ENCODE data around the gene SNCA. TPM values are rescaled to one million over a fixed set of nuclear protein-coding genes. Genes with fewer than 3 reads are reported as not detected.

The SNCA gene
- total RNA-seq, 1 donor from 2014 or later, result 2.4 TPM

DNA sequence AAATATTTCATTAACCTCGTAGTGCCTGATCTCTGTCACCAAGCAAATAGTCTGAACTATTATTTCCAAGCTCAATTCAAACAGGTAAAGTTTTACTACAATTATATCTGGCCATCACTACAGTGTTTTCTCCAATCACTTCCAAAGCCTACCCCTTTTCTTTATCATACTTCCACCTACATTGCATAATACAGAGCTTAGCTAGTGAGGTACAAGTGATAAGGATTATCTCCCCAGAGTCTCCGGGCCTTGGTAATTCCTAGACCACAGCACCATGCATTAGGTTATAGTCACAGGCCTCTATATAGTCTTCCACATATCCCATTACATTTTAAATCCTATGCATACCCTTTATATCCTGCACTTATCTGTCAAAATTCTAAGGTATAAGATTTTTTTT is 154.2 kb downstream of the SNCA start:
- no peak for TF ChIP-seq CTCF (conservative IDR thresholded peaks at IDR 0.05; ENCODE audit: low read depth, low read length)
- no peak overlapping the region for H3K4me3 ChIP-seq (ENCODE audit: low read depth, low read length)
- DNase-seq (ENCODE audit: low read depth), result no peak

GRCh38 chr4:89681671-89682070 is 155.3 kb downstream of the SNCA start:
- H3K4me3 ChIP-seq (ENCODE audit: low read depth, low read length), result no peak overlapping the region
- TF ChIP-seq CTCF (conservative IDR thresholded peaks at IDR 0.05; ENCODE audit: low read depth, low read length), result no peak
- no peak for DNase-seq (ENCODE audit: low read depth)

- H3K4me3 ChIP-seq (ENCODE audit: low read depth, low read length), result no peak overlapping the region
- DNase-seq (ENCODE audit: low read depth), result no peak
- no peak for TF ChIP-seq CTCF (conservative IDR thresholded peaks at IDR 0.05; ENCODE audit: low read depth, low read length)
Measured at GRCh38 chr4:89681219-89681618, 155.7 kb downstream of the SNCA start.

DNA sequence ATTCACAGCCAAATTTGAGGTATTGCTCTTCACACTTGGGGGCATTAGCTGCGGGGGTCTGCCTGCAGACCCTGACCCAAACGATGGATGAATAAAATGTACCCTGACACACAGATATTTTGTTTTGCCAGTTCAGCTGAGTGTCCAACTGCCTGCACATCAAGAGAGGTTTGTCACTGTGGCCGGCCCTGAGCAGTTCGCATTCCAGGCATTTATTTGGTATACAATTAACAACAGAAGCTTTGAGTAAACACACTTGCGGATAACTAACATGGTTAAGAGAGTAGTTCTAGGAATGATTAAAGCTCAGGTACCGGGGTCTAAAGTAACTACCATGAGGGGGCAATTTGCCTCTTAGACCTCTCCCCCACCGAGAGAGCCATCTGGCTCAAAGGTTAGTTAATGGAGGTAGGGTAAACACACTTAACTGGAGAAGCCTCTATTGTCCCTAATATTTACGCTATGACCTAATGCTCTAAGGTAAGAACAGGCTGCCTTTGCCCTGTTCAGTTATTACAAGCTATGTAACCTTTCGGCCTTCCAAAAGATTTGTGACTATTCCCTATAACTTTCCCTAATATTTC is 162.0 kb downstream of the SNCA start:
- no peak for DNase-seq (ENCODE audit: low read depth)
- no peak overlapping the region for H3K4me3 ChIP-seq (ENCODE audit: low read depth, low read length)
- no peak for TF ChIP-seq CTCF (conservative IDR thresholded peaks at IDR 0.05; ENCODE audit: low read depth, low read length)

Other genes starting within 250 kb of the SNCA start
- gene MMRN1, start 57.7 kb upstream of the SNCA start, total RNA-seq, result not detected in 2 replicates